ENCODE data around the gene EHMT2. TPM values are rescaled to one million over a fixed set of nuclear protein-coding genes. Genes with fewer than 3 reads are reported as not detected.

EHMT2 gene
- total RNA-seq, 1 experiment from 2014 or later, result 137 TPM

GRCh38 chr6:31830886-31831335 lies 66.6 kb downstream of the EHMT2 start:
- H3K4me3 Mint-ChIP-seq, result peak overlapping the region; percentile 98
- ChIA-PET CTCF (interaction anchor here (0.6 to 2.9 kb wide), 22 partner anchors 13 to 179 kb away, joined by 3 to 22 read pairs (median 6); partner anchors contain the start of genes CLIC1, DDAH2, HSPA1A and HSPA1L), POLR2A (interaction anchor here (1.2 to 1.7 kb wide), 4 partner anchors 16 to 61 kb away, joined by 3 to 10 read pairs (median 6); partner anchors contain the start of genes HSPA1A, HSPA1L and LSM2)
- DNase-seq (ENCODE audit: low spot score) (no peak), ATAC-seq (no peak)
- H3K27ac Mint-ChIP-seq, result peak overlapping the region; percentile 64; the same call in 1 of the 2 replicates
- TF ChIP-seq ZNF671 (CRISPR knock-in tag; IDR thresholded peaks at IDR 0.05), result no peak
- TF ChIP-seq ATF1 (CRISPR knock-in tag; IDR thresholded peaks at IDR 0.05), result no peak
- TF ChIP-seq KAT7 (CRISPR knock-in tag; IDR thresholded peaks at IDR 0.05; ENCODE audit: borderline replicate concordance), result no peak
- no peak for TF ChIP-seq E2F1 (CRISPR knock-in tag; IDR thresholded peaks at IDR 0.05)
- no peak for TF ChIP-seq USF2 (CRISPR knock-in tag; IDR thresholded peaks at IDR 0.05)
- TF ChIP-seq PRDM15 (CRISPR knock-in tag; IDR thresholded peaks at IDR 0.05), result no peak
- TF ChIP-seq TEAD4 (CRISPR knock-in tag; IDR thresholded peaks at IDR 0.05), result no peak
- TF ChIP-seq SMAD3 (CRISPR knock-in tag; IDR thresholded peaks at IDR 0.05; ENCODE audit: borderline replicate concordance), result no peak
- TF ChIP-seq ATF2 (CRISPR knock-in tag; IDR thresholded peaks at IDR 0.05; ENCODE audit: borderline replicate concordance, low read depth), result no peak
- no peak for TF ChIP-seq ZNF396 (CRISPR knock-in tag; IDR thresholded peaks at IDR 0.05; ENCODE audit: borderline replicate concordance)
- TF ChIP-seq SOX15 (CRISPR knock-in tag; IDR thresholded peaks at IDR 0.05), result no peak
- no peak for TF ChIP-seq OVOL2 (CRISPR knock-in tag; IDR thresholded peaks at IDR 0.05; ENCODE audit: borderline replicate concordance)
- no peak for TF ChIP-seq AFF4 (CRISPR knock-in tag; IDR thresholded peaks at IDR 0.05; ENCODE audit: borderline replicate concordance)
- peaks cover 11% of the 10 kb centered on the region for H3K36me3 Mint-ChIP-seq
- H3K27me3 Mint-ChIP-seq (ENCODE audit: low read depth), result no peaks in the 10 kb centered on the region
- peaks cover 18% of the 10 kb centered on the region for H3K4me1 Mint-ChIP-seq
- no peaks in the 10 kb centered on the region for H3K9me3 Mint-ChIP-seq

Other genes starting within 250 kb of the EHMT2 start
- 366 to 410 TPM (median 396 TPM) in 3 replicates for gene BAG6, start 245.0 kb downstream of the EHMT2 start, total RNA-seq (2021)
- 3.5 to 4.6 TPM (median 4.3 TPM) in 3 replicates for gene APOM, start 241.8 kb downstream of the EHMT2 start, total RNA-seq (2021)
- 14.0 to 16.3 TPM (median 14.3 TPM) in 3 replicates for gene C6orf47, start 236.9 kb downstream of the EHMT2 start, total RNA-seq (2021)
- gene GPANK1, start 232.7 kb downstream of the EHMT2 start, total RNA-seq (2021), result 24.3 to 29.1 TPM (median 26.4 TPM) in 3 replicates
- 153 to 183 TPM (median 161 TPM) in 3 replicates for gene CSNK2B, start 231.6 kb downstream of the EHMT2 start, total RNA-seq (2021)
- gene LY6G5B, start 227.7 kb downstream of the EHMT2 start, total RNA-seq (2021), result 10.7 to 15.7 TPM (median 11.0 TPM) in 3 replicates
- gene LY6G5C, start 216.6 kb downstream of the EHMT2 start, total RNA-seq (2021), result 0.98 to 1.6 TPM (median 1.0 TPM) in 3 replicates
- 28.6 to 30.3 TPM (median 29.8 TPM) in 3 replicates for gene ABHD16A, start 194.4 kb downstream of the EHMT2 start, total RNA-seq (2021)
- gene LY6G6F, start 190.8 kb downstream of the EHMT2 start, total RNA-seq (2021), result not detected in 3 replicates
- not detected in 3 replicates for gene LY6G6D, start 182.3 kb downstream of the EHMT2 start, total RNA-seq (2021)
- gene LY6G6C, start 176.0 kb downstream of the EHMT2 start, total RNA-seq (2021), result 0.21 to 0.35 TPM in 2 of 3 replicates, not detected in the other
- 0.09 to 0.11 TPM (median 0.11 TPM) in 3 replicates for gene MPIG6B, start 174.3 kb downstream of the EHMT2 start, total RNA-seq (2021)
- 62.2 to 67.3 TPM (median 65.8 TPM) in 3 replicates for gene DDAH2, start 168.4 kb downstream of the EHMT2 start, total RNA-seq (2021)
- gene CLIC1, start 161.2 kb downstream of the EHMT2 start, total RNA-seq (2021), result 229 to 244 TPM (median 230 TPM) in 3 replicates
- gene MSH5, start 157.7 kb downstream of the EHMT2 start, total RNA-seq (2021), result 43.1 to 62.3 TPM (median 56.1 TPM) in 3 replicates
- gene SAPCD1, start 135.0 kb downstream of the EHMT2 start, total RNA-seq (2021), result 13.3 to 16.9 TPM (median 13.7 TPM) in 3 replicates
- gene VWA7, start 120.4 kb downstream of the EHMT2 start, total RNA-seq (2021), result 1.2 to 1.8 TPM (median 1.4 TPM) in 3 replicates
- 147 to 177 TPM (median 161 TPM) in 3 replicates for gene VARS1, start 101.9 kb downstream of the EHMT2 start, total RNA-seq (2021)
- 104 to 121 TPM (median 119 TPM) in 3 replicates for gene LSM2, start 90.7 kb downstream of the EHMT2 start, total RNA-seq (2021)
- gene HSPA1L, start 82.4 kb downstream of the EHMT2 start, total RNA-seq (2021), result 1.2 to 2.1 TPM (median 1.9 TPM) in 3 replicates
- gene HSPA1A, start 82.2 kb downstream of the EHMT2 start, total RNA-seq (2021), result 57.2 to 80.1 TPM (median 75.8 TPM) in 3 replicates
- gene HSPA1B, start 70.0 kb downstream of the EHMT2 start, total RNA-seq (2021), result 75.3 to 105 TPM (median 96.4 TPM) in 3 replicates
- gene NEU1, start 34.9 kb downstream of the EHMT2 start, total RNA-seq (2021), result 42.6 to 44.8 TPM (median 42.8 TPM) in 3 replicates
- gene SLC44A4, start 18.7 kb downstream of the EHMT2 start, total RNA-seq (2021), result 3.1 to 3.5 TPM (median 3.5 TPM) in 3 replicates
- 24.0 to 46.2 TPM (median 44.1 TPM) in 3 replicates for gene ZBTB12, start 4.4 kb upstream of the EHMT2 start, total RNA-seq (2021)
- gene C2, start 30.0 kb upstream of the EHMT2 start, total RNA-seq (2021), result 1.3 TPM in 3 replicates
- gene CFB, start 48.4 kb upstream of the EHMT2 start, total RNA-seq (2021), result 1.4 to 2.7 TPM (median 1.4 TPM) in 3 replicates
- gene NELFE, start 61.3 kb upstream of the EHMT2 start, total RNA-seq (2021), result 73.8 to 88.7 TPM (median 79.0 TPM) in 3 replicates
- 80.0 to 84.0 TPM (median 81.8 TPM) in 3 replicates for gene SKIC2, start 61.5 kb upstream of the EHMT2 start, total RNA-seq (2021)
- 13.8 to 16.5 TPM (median 15.7 TPM) in 3 replicates for gene DXO, start 74.4 kb upstream of the EHMT2 start, total RNA-seq (2021)
- gene C4A, start 84.4 kb upstream of the EHMT2 start, total RNA-seq (2021), result 3.8 to 5.2 TPM (median 4.2 TPM) in 3 replicates
- 3.7 to 5.1 TPM (median 5.0 TPM) in 3 replicates for gene C4B, start 117.1 kb upstream of the EHMT2 start, total RNA-seq (2021)
- 1.2 to 1.5 TPM (median 1.4 TPM) in 3 replicates for gene CYP21A2, start 140.7 kb upstream of the EHMT2 start, total RNA-seq (2021)
- gene TNXB, start 211.6 kb upstream of the EHMT2 start, total RNA-seq (2021), result 6.4 to 10.9 TPM (median 9.0 TPM) in 3 replicates
- 46.1 to 49.1 TPM (median 47.5 TPM) in 3 replicates for gene ATF6B, start 230.5 kb upstream of the EHMT2 start, total RNA-seq (2021)
- 8.2 to 9.0 TPM (median 8.4 TPM) in 3 replicates for gene FKBPL, start 232.6 kb upstream of the EHMT2 start, total RNA-seq (2021)

All from WTC11 (cell line).